Glomerular visceral epithelial cell (primary cell): ENCODE data around the gene ITPK1.
"Not testable (repeated sequence)": the region's sequence is repeated elsewhere in the genome, so short reads cannot be mapped to it uniquely, and the experiment has no call there.

Source experiments
- DNase-seq: peaks from one replicate; pipeline ENCODE4 v3.0.0-alpha.2; 2016; ENCODE audit errors: extremely low spot score

ITPK1 gene

DNA sequence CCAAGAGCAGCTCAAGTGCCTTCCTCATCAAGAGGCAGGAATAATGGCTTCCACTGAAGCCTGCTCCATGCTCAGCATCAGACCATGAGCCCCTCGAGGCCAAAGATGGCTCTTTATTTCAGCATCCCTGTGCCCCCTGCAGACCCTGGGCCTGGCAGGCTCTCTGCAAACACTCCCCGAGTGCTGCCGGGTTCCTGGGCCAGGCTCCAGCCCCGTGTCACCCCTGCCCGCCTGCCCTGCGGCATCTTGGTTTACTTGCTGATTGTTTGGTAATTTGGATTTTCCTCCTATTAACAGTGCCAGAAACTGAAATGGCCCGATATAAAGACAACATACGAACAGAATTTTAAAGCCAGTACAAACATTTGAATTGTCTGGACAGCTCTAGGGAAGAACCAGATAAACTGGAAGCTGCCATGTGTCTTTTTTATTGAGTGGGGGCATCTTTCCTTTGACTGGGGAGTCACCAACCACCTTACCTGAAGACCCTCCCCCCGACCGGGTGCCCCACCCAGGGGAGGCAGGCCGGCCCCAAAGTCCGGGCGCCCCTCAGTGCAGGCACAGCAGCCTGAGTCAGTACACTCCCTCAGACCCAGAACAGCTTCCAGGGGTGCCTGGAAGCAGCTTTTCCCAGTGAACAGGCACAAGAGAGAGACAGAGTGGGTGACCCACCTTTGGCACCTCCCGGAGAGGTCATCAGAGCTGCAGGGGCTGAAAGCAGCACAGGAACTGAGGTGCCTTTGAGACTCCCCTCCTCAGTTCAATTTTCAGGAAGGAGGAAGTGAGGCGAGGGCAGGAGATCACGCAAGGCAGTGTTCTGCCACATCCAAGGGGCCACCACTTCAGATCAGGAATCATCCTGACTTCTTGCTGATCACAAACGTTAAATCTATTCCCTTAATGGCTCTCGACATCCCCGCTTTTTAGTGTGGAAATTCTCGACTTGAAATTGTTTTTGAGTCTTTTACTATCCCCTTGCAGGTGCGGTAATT, 30.6 kb downstream of the ITPK1 start:
- no peak for DNase-seq

DNA sequence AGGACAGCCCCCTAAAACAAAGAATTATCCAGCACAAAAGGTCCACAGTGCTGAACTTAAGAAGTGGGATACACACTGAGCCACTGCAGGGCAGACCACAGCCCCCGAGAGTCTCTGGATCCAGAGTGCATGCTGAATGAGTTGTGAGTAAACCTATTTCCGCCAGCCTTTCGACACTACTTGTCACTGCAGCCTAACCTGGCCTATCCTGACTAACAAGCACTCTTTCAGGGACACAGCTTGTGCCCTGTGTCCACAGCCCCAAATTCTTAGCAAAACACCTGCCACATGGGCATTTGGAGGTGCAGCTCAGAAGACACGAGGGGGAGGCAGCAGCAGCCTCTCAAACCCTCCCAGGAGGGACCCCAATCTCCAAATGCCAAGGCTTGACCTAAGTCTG, 31.3 kb downstream of the ITPK1 start:
- no peak for DNase-seq

DNA sequence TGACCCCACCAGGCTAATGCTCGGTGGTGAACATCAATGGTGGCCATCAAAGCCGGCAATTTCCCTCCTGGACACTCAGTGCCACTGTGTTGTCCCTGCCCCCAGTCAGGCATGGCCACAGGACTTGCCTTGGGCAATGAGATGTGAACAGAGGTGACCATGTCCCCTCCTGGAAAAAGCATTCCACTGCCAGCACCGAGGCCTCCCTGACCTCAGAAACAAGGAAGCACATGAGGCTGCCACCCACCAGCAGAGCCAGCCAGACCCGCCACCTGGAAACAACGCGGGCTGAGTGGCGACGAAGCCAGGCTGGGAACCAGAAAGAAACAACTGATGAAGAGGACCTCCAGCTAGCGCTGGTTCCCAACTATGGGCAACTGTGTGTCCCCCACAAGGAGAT, 31.8 kb downstream of the ITPK1 start:
- no peak for DNase-seq

DNA sequence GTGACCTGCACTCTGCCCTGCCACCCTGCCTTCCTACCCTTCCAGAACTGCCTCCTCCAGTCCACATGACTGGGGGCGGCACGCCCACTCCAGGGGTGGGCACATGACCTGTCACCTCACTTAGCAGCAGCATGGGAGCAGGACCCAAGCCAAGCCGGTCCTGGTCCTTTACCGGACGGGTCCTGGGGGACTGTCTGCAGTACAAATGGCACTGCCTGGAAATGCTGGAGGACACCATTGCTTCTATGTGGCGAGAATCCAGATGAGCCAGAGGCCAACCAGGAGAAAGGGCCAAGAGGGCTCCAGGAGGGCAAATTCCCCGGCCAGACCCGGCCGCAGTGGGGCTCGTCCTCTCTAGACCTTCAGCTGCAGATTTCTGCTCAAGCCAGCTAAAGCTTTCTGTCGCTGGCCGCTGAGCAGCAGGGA, 33.1 kb downstream of the ITPK1 start:
- DNase-seq: no peak

DNA sequence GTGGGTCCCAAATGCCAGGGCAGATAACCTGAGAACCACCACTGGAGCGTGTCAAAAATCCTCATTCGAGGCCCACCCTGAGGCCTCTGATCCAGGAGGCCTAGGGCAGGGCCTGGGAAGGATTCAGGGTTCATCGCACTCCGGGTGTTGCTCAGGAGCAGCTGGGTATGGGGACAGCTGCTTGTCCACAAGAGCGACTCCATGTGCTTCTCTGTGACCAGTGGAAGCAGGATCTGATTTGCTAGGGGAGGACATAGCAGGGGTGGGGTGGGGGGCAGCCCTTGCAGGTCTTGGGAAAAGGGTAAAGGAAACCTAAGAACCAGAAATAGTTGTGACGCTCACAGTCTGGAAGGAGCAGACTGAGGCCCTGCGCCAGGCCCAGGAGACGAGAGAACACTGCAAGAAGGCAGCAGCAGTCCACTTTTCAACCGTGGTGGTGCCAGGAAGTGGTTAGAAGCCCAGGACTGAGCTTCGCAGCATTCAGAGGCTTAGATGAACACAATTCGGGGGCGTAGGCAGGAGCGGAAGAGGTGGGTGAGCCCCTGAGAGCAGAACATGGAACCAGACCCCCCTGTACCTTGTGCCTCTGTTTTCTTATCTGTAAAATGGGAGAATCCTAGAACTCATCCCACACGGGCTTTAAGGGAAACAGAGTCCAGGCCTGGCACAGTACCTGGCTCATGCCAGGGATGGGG, 33.7 kb downstream of the ITPK1 start:
- DNase-seq: no peak

DNA sequence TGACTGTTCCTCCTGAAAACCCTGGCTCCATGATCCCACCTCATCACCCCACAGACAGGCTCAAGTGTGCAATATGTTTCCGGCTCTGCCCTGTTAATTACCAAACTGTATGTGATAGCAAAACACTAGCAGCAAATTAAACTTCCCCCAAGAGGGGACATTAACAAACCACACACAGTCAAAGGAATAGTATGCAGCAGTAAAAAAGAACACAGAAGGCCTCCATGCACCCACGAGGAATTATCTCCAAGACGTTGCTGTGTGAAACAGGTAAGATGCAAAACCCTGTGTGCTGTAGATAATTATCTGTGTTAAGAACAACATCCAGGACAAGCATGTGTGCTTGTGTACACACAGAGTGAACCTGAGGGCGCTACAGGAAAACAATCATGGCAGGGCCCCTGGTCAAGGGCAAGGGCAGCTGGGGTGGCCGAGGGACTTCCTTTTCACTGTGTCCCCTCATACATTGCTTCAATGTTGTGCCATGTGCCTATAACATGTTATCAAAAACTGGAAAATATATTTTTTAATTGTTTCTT, 35.8 kb downstream of the ITPK1 start:
- DNase-seq: no peak

DNA sequence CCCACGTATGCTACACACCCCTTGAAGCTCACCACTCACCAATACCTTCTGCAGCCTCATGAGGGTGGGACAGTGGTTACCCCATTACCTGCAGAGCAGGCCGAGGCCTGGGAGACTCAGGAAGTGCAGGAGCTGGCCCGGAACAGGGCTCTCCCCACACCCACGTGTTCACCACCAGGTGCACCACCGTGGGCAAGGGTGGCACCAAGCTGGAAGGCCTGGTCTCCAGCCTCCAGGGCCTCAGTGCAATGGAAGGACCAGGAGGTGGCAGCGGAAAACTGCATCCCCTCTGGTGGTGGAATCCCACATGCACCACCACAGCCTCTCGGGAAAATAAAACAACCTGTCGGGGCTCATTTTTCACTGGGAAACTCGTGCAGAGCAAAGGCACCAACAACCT, 36.4 kb downstream of the ITPK1 start:
- DNase-seq: no peak

DNA sequence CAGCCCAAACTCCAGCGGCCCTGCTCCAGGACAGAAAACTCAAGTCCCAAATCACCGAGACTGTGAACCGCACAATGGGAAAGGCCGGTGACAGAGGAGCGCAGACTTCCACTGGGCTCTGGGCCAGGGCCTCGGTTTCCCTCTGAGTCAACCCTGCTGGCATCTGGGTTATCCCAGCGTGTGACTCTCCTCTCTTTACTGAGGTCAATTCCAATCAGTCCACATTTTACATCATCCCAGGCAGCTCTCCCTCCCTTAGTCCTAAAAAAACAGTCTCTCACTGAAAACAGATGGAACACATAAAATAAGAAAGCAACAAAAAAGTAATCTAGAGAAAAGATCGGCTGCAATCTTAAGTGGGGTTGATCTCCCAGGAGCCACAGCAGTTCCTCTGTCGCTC, 36.9 kb downstream of the ITPK1 start:
- no peak for DNase-seq

DNA sequence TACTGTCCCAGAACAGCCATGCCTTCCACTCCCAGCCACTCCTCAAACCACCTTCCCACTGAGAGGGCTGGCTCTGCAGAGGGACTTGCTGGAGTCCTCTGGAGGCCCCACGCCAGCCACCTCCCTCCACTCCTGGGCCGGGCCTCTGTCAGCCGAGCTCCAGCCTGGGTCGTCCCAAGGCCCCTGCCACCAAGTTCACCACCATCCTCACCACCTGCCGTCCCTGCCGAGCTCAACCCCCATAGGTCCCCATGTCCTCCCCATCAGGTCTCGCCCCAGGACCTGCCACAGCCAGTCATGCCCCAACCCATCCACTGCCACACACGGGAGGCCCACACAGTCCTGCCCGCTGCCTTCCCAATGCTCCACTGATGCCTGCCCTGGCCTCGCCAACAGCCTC, 39.0 kb downstream of the ITPK1 start:
- DNase-seq: no peak

DNA sequence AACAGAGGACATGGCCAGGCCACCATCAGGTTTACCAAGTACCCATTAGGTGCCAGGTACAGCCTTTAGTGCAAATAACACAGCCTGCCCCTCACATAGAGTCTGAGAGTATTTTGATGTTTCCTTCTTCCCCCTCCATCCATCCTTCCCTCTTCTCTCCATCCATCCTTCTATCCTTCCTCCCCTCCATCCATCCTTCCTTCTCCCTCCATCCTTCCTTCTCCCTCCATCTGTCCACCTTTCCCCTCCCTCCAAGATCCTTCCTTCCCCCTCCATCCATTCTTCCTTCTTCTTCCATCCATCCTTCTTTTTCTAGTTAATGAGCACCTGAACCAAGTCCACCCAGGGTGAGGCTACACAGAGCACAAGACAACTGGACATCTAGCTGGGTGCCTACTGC, 39.8 kb downstream of the ITPK1 start:
- no peak for DNase-seq

DNA sequence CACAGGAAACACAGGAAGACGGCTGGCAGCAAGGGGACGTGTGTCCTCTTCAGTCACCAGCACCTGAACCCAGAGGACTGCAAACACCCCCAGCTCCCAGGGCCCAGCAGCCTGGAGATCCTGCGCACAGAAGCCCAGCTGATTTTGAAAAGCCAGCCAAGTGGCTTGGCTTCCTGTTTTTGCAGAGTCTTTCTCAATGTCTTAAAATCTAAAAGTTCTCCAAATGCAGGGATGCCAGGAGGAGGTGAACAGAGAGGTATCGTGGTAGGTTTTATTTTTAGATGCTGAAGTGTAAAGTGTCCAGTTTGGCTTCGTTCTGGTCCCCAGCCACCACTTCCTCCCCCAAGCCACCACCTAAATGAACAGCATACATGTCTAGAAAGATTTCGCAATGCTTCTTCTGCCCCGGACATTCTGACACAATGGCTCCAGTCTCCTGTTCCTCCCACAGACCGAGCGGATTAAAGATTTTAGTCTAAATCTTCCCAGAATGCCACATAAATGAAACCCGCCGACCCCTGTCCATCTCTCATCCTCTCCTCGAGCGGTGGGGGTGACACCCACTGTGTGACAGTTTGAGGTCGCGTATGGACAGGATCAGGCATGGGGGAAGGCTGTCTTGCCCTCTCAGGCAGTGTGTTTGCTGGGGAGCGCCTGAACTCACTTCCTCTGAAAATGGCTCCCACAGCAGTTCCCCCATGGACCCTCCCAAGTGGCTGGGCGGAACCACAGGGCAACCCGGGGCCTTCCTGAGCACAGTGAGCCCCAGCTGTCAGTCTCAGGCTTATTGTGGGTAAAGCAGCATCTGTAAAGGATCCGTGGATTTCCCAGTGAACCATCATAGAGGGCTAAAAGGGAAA, 41.6 kb downstream of the ITPK1 start:
- DNase-seq: no peak

DNA sequence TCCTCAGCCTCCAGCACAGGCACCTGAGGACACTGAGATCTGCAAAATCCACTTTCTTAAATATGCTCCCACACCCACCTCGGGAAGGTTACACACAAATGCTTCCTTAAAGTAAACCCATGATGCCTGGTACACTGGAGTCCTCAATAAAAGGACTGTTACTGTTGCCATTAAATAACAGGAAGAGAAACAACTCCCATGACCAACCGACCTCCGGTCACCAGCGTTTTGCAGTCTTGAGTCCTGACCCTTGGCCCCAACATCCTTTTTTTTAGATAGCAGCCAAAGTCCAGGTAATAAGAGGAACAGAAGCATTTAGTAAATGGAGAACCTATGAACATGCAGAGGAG, 42.4 kb downstream of the ITPK1 start:
- DNase-seq: no peak

DNA sequence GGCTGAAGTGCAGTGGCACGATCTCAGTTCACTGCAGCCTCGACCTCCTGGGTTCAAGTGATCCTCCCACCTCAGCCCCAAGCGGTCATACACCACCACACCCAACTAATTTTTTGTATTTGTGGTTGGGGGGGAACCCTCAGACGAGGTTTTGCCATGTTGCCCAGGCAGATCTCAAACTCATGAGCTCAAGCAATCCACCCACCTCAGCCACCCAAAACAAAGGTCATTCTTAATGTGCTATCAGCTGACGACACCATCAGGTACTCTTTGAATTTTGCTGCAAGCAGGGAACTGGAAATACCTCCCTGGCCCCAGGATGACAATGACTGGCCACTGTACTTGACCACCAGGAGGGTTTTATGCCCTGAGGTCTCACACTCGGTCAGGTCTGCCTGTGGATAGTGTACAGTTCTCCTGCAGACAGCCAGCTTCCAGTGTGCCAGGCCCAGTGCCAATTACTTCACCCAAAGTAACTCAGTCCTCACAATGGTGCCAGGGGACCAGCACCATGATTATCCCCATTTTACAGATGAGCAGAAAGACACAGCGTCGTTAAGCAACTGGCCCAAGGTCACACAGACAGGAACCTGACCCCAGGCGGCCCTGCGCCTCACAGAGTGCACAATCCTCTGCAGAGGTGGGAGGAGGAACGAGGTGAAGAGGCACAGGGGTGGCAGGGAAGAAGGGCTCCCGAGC, 42.9 kb downstream of the ITPK1 start:
- no peak for DNase-seq

DNA sequence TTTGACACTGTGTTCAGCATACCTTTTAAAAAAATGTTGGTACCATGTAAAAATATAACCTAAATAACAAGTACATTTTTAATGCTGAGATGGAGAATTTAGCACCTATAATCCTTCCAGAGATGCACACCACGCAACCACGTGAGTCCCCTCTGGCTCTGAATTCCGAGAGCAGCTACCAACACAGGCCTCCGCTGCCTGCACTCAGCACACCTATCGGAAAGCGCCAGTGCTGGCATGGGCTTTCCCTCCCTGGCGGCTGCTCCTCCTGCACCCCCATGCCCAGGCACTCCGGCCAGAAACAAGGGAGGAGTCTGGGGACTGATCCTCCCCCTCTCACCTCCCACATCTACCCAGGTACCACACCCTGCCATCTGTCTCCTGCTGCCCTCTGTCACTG, 47.0 kb downstream of the ITPK1 start:
- no peak for DNase-seq

DNA sequence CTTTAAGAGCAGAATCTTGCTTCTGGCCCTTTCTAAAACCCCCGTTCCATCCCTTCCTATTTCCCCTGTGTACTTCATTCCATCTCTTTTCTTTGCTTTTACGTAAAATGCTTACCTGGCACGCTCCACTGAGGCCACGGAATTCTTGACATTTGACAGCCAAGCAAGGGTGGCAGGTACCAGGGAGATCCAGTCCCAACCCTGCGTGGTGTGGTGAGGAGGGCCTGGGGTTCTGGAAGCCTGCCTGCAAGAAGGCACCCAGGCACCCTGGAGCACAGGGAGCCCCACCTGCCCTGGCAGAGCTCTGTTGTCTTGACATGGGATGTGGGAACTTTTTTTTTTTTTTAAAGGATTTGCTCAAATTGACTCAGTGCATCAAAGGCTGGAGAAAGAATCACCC, 48.6 kb downstream of the ITPK1 start:
- no peak for DNase-seq

DNA sequence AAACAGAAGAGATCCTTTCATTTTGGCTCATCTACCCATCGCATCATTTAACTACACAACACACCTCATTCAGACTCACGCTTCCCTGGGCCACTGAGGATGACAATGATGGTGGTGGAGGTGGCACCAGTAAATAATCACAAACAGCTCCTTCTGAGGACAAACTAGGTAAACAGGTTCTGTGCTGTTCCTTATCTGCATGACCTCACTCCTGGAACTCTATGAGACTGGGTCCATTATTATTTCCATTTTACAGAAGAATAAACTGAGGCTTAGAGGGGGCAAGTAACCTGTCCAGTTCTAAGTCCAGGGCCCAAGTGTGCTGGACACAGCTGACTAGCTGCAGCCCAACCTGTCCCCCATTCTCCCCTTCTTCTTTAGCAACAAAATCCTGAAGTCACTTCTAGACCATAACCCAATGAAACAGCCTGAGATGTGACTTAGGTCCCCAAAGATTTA, 50.4 kb downstream of the ITPK1 start:
- DNase-seq: no peak

DNA sequence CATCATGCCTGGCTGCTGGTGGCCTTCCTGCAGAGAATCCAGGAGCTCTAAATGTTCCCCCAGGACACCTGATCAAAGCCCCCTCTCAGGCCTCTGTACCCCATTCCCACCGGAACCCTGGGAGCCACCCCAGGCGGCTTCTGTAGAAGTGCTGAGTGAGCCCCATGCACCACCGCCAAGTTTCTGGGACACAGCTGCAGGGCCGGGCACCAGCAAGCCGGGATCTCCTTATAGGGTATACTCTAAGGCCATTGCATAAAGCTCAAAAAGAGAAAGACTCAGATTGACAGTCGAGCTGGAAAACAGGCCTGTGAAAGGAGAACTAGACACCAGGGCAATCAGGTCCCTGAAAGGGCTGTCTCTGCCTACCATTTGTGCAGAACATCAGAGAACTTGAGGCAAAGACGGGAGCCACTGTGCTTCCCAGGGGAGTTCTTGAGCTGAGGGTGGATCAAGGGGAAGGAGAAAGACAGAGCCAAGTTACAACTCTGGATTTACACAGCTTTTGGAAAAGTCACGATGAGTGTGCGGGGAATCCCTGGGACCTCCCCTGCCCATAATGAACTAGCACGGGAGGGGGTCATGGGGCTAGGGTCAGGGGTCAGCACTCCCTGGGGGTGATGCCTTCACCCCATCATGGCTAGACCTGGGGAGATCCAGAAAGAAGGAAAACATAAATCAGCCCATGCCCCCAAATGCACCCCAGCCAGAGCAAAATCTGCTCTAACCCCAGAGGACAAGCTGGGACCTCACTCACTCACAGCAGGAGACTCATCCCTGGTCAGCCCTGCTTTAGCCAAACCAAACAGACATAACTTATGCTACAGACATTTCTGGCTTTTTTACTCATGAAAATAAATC, 51.1 kb downstream of the ITPK1 start:
- DNase-seq: no peak

DNA sequence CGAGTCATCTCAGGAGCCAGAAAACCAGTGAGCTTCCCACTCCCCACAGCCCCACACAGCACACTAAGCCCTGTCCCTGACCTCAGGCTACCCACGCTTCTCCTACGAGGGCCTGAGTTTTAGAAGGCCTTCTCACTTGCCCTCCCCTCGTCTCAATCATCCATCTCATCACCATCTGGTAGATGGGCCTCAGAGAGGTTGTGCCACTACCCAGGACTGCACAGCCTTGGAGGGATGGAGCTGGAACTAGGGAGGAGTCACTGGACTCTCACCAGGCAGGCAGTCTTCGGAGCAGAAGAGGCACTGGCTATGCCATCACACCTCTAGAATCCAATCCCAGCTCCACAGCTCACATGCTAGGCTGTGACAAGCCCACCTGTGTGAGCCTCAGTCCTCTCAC, 52.3 kb downstream of the ITPK1 start:
- no peak for DNase-seq

DNA sequence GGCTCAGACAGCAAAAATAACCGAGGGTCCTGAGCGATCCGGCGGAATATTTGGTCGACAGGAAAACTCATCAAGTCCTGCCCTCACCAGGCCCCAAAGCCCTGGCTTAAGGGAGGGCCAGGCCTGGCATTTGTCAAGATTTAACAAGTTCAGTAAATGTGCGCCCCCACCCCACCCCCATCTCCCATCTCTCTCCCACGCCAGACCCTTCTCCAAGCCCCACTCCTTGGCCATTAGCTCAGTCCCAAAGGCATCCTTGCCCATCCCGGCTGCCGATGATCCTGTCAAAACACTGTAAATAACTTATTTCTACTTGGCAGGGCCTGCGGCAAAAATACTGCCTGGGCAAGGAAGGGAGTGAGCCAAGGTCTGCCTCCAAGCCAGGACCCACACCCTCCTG, 52.8 kb downstream of the ITPK1 start:
- DNase-seq: no peak

DNA sequence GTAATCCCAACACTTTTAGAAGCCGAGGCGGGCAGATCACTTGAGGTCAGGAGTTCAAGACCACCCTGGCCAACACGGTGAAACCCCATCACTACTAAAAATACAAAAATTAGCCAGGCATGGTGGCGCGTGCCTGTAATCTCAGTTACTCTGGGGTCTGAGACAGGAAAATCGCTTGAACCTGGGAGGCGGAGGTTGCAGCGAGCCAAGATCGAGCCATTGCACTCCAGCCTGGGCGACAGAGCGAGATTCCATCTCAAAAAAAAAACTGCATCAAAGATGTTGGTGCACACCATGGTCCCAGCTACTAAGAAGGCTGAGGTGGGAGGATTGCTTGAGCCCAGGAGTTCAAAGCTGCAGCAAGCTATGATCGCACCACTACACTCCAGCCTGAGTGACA, 53.7 kb downstream of the ITPK1 start:
- not testable (repeated sequence) for DNase-seq
